Hepatocyte (in vitro differentiated cells): ENCODE data around the gene SFMBT2.

Source experiments
- CTCF ChIP-seq: fragments of 200-600 bp; sonication (generic); IDR thresholded peaks from 2 replicates; pipeline ENCODE4 v1.5.1; 2016; ENCODE audit warnings: antibody characterized with exemption, mild to moderate bottlenecking; ENCODE audit not compliant: poor library complexity
- EZH2 ChIP-seq: fragments of 200-600 bp; sonication (generic); IDR thresholded peaks from 2 replicates; pipeline ENCODE4 v1.6.1; 2016; ENCODE audit warnings: antibody characterized with exemption, mild to moderate bottlenecking, borderline replicate concordance

GRCh38 chr10:7161484-7162250 lies 249.2 kb downstream of the SFMBT2 start:
- TF ChIP-seq CTCF: no peak
- TF ChIP-seq EZH2: no peak
